GM21786 (cell line): ENCODE measurements around the gene SPDYE1.
A peak's percentile ranks its signal among the peaks of the same experiment; 100 is the strongest.

ENCODE experiments used
- ATAC-seq: cut with Tn5 transposase; IDR thresholded peaks from one replicate; pipeline ENCODE4 v1.9.1; 2021; ENCODE audit not compliant: unreplicated experiment

Gene SPDYE1

DNA sequence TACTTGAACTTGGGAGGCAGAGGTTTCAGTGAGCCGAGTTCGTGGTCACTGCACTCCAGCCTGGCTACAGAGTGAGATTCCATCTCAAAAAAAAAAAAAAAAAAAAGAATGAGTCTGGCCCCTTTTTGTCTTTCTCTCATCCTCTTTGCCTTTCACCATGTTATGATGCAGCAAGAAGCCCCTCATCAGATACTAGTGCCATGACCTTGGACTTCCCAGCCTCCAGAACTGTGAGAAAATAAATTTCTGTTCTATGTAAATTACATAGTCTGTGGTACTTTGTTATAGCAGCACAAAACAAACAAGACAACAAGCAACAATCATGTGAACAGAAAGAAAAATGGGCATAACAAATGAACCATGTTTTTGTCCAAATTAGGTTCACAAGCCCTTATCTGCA, 44.5 kb downstream of the SPDYE1 start:
- no peak for ATAC-seq

DNA sequence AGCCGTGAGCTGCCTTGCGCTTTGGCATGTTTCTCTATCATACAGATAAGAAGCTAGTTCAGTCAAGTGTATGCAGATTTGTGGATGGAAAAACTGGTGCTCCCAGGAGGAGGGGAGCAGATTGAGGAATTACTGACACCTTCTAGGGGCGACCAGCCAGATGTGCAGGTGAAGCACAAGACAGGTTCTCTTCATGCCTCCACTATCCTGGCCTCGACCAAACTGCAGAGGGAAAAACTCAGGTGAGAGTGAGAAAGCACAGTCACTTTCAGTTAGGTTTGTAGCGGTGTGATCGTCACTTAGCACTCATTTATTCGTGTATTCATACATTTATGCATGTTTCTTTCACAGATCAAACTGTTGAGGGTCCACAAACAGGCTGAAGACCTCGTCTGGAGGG, 46.2 kb downstream of the SPDYE1 start:
- no peak for ATAC-seq

DNA sequence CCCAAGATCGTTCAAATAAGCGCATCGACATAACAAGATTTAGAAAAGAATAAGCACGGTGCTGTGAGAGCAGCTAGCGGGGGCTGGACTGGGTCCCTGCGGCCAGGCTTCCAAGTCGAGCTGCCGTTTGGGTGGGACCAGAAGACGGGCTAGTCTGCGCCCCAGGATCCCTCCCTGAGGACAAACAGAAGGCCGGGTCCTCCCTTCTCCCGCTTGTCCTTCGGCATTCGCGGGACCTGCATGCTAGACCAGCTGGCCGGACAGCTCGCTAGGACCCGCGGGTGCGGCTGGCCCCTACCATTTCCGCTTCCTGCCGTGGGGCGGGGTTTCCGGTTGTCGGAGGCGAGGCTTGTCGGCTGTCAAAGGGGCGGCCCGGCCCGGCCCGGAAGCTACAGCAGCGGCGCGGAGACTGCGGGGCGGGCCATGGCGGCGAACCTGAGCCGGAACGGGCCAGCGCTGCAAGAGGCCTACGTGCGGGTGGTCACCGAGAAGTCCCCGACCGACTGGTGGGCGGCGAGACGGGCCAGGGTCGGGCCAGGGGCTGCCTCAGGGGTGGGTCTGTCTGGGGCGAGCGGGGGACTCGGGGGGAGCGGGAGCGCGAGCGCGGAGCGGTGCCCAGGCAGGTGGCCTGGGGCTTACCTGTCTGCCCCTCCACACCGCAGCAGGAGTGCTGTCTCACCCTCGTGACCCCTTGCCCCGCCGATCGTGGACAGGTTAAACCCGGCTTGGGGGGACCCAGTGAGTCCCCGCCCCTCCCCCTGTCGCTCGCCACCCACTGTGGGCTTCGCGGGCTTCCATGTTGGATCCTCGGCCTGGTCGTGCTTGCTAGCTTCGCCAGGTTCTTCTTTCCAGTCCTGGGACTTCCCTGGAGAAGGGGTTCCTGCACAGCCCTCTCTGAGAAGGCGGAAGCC, 46.9 kb downstream of the SPDYE1 start, which contains the start of gene DBNL:
Gene DBNL (plus strand): TSS at position 388 of the 911 bp plus-strand sequence. CDS start 36 bp downstream, at position 424.
- peak; percentile 58 for ATAC-seq

DNA sequence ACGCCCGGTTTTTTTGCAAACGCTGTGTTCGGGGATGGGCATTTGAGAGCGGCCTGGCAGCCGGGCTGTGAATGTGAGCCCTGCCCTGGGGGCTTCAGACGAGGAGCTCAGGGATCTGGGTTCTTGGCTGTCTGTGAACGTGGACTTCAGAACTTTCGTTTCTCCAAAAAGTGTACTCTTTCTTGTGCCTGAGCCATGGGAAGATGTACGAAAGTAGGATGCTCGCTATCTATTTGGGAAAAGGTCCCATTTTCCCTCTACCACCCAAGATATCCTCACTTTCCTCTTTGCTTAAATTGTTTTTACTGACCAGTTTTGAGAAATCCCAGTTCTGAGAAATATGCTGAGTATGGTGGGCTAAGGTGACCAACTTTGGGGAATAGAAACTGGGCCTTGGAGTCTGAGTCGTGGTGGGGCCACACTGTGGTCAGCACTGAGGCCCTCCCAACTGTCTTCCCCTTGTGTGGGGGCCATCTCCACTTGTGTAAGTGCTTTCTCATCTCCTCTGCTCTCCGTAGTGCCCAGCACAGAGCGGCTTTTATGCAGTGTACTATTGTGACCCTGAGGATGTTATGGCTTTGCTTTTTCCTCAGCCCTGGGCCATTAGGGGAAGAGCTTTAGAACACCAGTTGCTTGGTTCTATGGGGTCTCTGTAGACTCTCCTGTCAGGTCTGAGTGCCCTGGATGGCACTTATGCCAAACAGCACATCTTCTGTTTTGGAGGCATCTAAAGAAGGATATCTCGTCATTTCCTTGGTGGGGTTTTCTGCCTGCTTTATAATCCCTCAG, 47.7 kb downstream of the SPDYE1 start:
- no peak for ATAC-seq

DNA sequence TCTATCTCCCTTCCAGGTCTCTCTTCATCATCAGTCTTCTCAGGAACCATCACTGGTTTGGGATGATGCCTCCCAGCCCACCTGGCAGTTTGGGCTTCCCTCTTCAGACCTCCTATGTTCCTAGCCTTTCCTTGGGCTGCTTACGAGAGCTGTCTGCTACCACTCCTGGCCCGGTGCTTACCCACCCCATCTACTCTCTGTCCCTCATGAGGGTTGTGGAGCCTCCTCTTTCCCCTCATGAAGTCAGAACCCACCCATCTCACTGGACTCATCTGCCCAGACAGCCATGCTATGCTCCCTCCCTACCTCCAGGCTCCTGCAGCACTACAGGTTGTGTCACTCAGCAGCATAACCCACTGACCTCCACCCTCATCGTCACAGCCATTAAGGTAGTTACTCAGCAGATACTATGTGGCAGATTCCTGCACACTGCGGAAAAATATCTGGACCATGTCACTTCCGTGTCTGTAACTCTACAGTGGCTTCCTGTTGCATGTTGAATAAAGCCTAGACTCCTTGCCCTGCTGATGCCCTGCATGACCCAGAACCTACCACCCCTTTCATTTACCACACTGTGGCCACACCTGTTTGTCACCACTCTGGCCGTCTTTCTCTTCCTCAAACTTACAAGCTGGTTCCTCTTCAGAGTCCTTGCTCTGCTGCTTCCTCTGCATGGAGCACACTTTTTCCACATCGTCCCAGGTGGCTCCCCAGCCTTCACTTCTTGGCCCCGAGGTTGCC, 48.8 kb downstream of the SPDYE1 start:
- peak; percentile 68 for ATAC-seq

DNA sequence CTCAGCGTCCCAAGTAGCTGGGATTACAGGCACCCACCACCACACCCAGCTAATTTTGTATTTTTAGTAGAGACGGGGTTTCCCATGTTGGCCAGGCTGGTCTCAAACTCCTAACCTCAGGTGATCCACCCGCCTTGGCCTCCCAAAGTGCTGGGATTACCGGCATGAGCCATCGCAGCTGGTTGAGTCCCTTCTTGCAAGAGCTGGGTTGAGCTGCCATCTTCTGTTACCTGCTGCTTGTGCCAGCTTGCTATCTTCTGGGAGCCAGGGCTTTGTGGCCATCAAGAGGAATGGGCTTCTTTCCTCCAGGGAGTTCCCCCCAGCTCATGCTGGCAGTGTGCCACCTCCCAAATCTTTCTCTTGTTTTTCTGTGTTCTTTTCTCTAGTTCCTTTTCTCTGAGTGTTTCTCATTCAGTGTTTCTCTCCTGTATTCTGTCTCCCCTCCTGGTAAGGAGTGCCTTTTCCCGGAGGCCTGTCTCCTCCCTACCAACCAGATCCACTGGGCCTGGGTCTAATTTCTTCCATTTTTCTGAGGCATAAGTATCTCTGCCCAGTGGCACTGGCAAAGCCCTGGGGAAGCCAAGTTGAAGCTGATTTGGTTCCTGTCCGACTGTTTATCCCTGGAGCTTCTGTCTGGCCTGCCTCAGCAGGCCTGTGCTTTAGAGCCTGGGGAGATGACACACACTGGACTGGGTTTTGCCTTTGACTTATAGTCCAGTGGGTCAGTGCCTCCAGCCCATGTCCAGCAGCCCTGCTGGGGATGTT, 50.5 kb downstream of the SPDYE1 start:
- ATAC-seq: no peak

DNA sequence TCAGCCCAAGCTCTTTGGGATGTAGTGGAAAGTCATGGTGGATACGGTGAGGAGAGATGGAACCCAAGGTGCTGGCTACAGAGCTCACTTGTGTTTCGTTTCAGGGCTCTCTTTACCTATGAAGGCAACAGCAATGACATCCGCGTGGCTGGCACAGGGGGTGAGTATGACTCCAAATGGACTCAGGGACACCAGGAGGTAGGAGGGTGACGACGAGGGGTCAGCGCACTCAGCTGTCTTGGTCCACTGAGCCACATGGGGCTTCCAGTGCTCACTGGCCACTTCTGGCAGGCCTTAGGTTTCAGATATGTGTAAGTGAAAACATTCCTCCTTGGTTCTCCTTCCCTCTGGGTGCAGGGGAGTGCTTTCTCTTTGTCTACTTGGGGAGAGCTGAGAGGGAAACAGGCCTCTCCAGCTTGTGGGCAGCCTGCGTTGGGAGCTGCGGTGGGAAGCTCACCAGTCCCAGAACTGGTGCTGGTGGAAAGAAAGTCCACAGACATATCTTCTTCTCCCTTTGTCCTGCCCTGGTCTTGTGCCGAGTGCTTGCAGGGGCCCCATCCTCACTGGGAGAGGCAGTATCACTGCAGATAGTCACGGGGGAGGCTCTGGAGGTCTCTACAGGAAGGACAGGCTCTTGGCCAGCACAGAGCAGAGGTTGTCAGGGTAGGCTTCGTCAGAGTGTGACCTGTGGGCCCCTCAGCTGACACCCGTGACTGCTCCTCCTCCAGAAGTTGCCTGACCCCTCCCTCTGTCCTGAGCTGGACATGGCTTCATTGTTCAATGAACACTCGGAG, 52.6 kb downstream of the SPDYE1 start:
- no peak for ATAC-seq

DNA sequence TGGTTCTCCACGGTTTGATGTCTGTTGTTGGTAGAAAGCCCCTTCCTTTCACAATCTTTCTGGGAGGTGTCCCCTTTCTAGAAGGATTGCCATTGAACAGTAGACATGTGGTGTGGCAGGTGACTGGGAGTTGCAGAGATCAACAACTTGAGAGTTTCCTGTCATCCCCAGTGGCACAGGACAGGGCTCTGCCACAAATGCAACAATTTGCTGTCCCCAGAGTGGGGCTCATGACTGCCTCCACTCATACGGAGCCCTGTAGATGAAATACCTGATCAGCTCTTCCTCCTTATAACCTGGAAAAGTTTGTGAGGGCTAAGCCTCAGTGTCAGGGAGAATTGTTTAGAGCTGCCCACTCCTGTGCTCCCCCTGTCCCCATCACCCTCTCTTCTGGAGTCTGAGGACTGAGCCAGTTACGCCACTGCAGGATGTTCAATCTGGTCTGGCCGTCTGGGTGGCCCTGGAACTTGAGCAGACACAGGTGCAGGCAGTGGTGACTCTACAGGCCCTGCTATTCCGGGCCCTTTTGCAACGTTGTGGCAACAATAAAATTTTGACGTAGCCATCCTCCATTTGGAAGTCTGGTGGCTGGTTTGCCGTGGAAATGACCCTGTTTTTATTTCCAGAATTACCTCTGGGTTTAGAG, 53.3 kb downstream of the SPDYE1 start:
- ATAC-seq: no peak

DNA sequence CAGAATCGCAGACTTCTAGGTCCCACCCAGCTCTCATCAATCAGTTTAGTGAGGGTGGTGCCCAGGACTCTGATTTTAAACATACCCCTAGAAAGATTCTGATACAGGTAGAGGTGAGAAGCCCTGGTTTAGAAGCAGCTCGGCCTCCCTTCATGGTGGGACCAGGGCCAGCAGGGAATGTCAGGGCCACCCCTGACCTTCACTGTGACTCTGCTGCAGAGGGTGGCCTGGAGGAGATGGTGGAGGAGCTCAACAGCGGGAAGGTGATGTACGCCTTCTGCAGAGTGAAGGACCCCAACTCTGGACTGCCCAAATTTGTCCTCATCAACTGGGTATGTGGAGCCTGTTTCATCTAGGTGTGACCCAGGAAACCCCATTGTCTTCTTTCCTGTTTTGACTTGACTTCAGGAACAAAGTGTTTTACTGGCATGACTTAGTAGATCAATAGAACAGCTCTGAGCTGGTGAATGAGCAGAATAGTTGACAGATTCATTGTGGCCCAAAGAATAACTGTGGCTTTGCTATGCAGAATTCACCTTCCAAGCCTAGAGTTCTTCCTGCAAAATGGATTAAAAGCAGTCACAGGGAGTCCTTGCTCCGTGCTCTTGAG, 54.0 kb downstream of the SPDYE1 start:
- ATAC-seq: no peak

DNA sequence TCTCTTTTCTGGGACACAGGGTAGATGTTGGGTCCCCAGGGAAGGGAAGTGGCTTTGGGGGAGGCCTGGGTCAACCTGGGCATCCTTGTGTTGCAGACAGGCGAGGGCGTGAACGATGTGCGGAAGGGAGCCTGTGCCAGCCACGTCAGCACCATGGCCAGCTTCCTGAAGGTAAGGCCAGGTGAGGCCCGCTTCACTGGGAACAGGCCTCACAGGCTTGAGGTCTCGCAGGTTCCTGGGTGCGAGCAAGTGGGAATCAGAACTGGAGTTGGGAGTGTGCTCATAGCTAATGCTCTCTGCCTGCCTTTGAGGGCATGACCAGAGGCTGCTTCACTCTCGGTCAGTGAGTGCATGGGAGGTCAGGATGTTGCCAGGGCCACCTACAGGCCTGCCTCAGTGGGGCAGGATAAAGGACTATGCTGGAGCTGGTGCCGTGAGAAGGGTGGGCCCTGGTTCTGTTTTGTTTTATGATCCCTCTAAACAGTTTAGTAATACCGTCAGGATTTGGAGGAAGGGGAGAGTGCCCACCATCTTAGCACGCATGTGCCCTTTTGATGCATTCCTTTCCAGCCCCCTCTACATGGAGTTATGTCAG, 55.2 kb downstream of the SPDYE1 start:
- ATAC-seq: no peak

DNA sequence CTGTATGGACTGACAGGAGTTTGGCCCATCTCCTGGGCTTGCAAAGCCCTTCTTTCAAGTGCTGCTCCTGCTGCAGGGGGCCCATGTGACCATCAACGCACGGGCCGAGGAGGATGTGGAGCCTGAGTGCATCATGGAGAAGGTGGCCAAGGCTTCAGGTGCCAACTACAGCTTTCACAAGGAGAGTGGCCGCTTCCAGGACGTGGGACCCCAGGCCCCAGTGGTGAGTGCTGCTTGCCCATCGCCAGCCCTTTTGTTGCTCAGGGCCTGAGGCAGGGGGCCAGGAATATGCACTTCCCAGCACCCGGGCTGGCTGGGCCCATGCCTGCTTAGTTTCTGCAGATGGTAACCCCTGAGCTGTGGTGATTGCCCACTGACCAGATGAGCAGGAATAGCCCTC, 59.0 kb downstream of the SPDYE1 start:
- no peak for ATAC-seq

DNA sequence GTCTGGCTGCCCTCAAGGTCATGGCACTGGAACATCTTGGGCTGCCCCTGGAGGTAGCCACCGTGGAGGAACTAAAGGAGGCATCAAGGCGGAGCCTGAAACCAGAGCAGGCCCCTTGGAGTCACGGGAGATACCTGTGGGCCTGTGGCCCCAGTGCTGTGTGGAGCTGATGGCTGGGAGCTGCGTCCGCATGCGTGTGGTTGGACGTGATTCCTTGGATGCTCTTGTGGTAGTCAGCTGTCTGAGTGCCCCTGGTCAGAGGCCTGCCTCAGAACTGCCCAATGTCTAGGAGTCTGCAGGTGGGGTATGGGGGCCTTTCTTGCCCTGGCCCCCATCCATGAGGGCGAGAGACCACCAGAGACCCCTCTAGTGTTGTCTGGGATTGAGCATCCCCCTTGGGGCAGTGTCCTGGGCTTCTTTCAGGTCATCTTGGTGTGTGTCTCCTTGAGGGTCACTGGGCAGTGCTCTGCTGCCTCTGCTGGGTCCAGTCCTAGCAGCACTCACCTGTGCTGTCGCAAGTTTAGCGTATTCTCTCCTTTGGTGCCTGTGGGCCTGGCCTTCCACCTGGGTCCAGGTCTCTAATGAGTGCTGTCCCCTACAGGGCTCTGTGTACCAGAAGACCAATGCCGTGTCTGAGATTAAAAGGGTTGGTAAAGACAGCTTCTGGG, 59.6 kb downstream of the SPDYE1 start:
- no peak for ATAC-seq

DNA sequence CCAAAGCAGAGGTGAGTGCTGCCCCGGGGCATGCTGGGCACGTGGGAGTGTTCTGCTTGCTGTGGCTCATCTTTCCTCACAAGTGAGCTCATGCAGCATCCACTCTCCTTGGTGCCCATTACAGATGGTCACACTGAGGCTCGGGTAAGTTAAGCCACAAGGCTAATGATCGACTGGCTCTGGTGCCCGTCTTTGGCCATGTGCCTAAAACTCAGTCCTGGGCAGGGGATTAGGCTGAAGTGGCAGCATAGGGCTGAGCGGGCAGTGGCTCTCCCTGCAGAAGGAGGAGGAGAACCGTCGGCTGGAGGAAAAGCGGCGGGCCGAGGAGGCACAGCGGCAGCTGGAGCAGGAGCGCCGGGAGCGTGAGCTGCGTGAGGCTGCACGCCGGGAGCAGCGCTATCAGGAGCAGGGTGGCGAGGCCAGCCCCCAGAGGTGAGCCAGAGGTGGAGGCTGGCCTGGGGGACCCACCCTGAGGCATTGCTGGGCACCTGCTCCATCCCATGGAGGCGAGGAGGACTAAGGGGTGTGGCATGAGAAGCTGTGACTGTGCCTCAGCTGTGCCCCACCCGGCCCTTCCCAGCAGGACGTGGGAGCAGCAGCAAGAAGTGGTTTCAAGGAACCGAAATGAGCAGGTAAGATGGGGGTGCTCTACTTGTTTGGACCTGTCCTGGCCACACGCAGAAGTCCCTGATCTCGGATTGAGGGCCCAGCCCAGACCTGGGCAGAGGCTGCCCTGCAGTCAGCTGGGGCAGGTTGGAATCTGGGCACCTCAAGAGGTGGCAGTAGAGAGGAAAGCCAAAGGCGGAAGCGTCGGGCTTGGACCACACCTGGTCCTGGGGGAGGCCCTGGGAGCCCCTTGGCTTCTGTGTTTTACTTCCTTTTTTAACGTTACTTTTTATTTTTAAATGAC, 60.4 kb downstream of the SPDYE1 start:
- no peak for ATAC-seq

DNA sequence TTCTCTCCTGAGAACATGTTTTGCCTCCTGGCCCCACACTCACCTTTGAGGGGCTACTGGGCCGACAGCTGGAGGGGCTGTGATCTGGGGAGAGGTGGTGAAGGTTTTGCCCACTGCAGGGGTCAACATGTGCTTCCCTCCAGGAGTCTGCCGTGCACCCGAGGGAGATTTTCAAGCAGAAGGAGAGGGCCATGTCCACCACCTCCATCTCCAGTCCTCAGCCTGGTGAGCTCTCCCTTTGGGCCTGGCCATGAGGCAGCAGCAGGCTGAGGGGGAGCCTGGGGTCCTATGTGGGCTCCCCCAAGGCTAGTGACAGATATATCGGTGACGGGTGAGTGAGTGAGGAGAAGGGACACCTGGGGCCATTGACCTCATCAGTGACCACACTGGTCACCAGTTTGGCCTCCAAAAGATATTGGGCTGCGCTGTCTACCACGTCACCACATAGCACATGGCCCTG, 61.1 kb downstream of the SPDYE1 start:
- ATAC-seq: no peak

DNA sequence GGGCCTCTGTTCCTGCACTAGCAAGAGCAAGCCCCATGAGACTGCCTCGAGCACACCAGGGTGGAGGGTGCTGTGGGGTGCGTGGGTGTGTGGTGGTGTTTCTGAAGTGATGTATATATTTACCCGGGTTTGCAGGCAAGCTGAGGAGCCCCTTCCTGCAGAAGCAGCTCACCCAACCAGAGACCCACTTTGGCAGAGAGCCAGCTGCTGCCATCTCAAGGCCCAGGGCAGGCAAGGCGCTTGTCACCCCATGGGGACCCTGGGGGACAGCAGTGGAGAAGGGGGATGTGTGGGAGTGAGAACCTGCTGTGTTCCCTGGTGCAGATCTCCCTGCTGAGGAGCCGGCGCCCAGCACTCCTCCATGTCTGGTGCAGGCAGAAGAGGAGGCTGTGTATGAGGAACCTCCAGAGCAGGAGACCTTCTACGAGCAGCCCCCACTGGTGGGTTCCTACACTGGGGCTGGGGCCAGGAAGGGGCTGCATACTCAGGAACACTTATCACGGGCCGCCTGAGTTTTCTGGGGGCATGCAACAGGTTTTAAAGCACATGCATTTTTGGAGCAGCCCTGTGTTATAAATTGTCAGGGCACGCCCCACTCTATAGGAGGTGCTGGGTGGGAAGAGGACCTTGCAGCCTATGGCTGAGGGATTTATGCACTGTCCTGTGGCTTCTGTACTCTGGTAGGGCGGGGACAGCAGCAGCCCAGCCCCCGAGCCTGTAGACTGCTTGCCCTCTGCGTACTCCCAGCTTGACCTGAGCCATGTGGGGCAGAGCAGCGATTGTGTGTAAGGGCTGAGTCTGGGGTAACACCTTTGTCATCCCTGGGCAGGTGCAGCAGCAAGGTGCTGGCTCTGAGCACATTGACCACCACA, 61.8 kb downstream of the SPDYE1 start:
- ATAC-seq: peak; percentile 47
